K562 (cell line): ENCODE data around the gene PDZD2. TPM values are rescaled to one million over a fixed set of nuclear protein-coding genes. Genes with fewer than 3 reads are reported as not detected.

Source experiments
- KAT7 ChIP-seq: sonication (generic); formaldehyde crosslinking; IDR thresholded peaks from 2 replicates; pipeline ENCODE4 v1.8.0; 2022; ENCODE audit warnings: missing genetic modification reagents, mild to moderate bottlenecking, borderline replicate concordance
- NCOR1 ChIP-seq: fragments of 450-650 bp; IDR thresholded peaks from 2 replicates; pipeline ENCODE4 v1.6.1; 2016; ENCODE audit warnings: mild to moderate bottlenecking, moderate library complexity
- PYGO2 ChIP-seq: fragments of 450-650 bp; IDR thresholded peaks from 2 replicates; pipeline ENCODE4 v1.6.1; 2016; ENCODE audit warnings: mild to moderate bottlenecking, missing genetic modification characterization, moderate library complexity, missing compliant biosample characterization
- ZFP91 ChIP-seq: sonication (generic); formaldehyde crosslinking; IDR thresholded peaks from 2 replicates; pipeline ENCODE4 v1.8.0; 2022; ENCODE audit warnings: mild to moderate bottlenecking, missing genetic modification reagents
- ZNF507 ChIP-seq: conservative IDR thresholded peaks from 2 replicates; pipeline ENCODE4 v1.6.1; 2017; ENCODE audit warnings: missing genetic modification characterization, missing compliant biosample characterization
- ZNF518B ChIP-seq: fragments of 250-450 bp; sonication (Bioruptor Pico); IDR thresholded peaks from 2 replicates; pipeline ENCODE4 v1.5.0; 2021; ENCODE audit warnings: mild to moderate bottlenecking, moderate library complexity
- polyA plus RNA-seq, 8 experiments: library from polyadenylated mRNA; depleted of rRNA in 4 of 8; stranded (reverse) in 5 of 8; unstranded in 3 of 8; fragments of >200 nt; fragmentation: Nextera tagmentation in 2 of 8; fragmentation: Illumina TruSeq in 1 of 8; extraction: Ambion mirVana in 2 of 8; extraction: Trizol in 1 of 8; gene quantifications; 2 replicates each; pipeline versions ENCODE4 v1.2.1 to v1.2.3, GENCODE V29; 2011 to 2014; ENCODE audit warnings: inconsistent platforms in 1 of 8, missing spikeins in 1 of 8
- total RNA-seq, 7 experiments: library from RNA; depleted of rRNA in 6 of 7; stranded (reverse); fragments of >200 nt in 6 of 7; fragmentation: Illumina TruSeq in 2 of 7; extraction: Trizol in 2 of 7; gene quantifications; 2 replicates each; pipeline versions ENCODE4 v1.2.1 to v1.2.3, GENCODE V29; 2011 to 2021; ENCODE audit warnings: low replicate concordance in 1 of 7

The PDZD2 gene
- total and polyA plus RNA-seq, 9 of the 15 experiments (the other 6 are each of a cell fraction or from before 2014, with no cell fraction given): 0.02 to 0.08 (median 0.04) TPM; not detected in 6

- TF ChIP-seq PYGO2 (tag) (no peak), ZNF507 (no peak), ZFP91 (CRISPR knock-in tag) (no peak), KAT7 (CRISPR knock-in tag) (no peak), ZNF518B (no peak), NCOR1 (no peak)
Measured at GRCh38 chr5:31593665-31594064, 45.3 kb upstream of the PDZD2 start (continued).
